Ectodermal cell (in vitro differentiated cells): ENCODE measurements around the gene KIFC3.
"Not testable (repeated sequence)": the region's sequence is repeated elsewhere in the genome, so short reads cannot be mapped to it uniquely, and the experiment has no call there.

Experiments used
- H3K27ac ChIP-seq: 2 replicates; pipeline ENCODE4 v1.7.0; 2013; ENCODE audit warnings: mild to moderate bottlenecking, low read depth, low read length; ENCODE audit not compliant: insufficient read depth, poor library complexity, severe bottlenecking
- H3K27me3 ChIP-seq: 2 replicates; pipeline ENCODE4 v1.7.0; 2013; ENCODE audit warnings: mild to moderate bottlenecking, low read length; ENCODE audit not compliant: insufficient read depth, control insufficient read depth, poor library complexity, severe bottlenecking
- H3K36me3 ChIP-seq: one replicate; pipeline ENCODE4 v1.7.0; 2013; ENCODE audit warnings: low read length; ENCODE audit not compliant: control insufficient read depth, insufficient read depth
- H3K4me1 ChIP-seq: one replicate; pipeline ENCODE4 v1.7.0; 2013; ENCODE audit warnings: low read length; ENCODE audit not compliant: control insufficient read depth, insufficient read depth
- H3K4me3 ChIP-seq: 2 replicates; pipeline ENCODE4 v1.7.0; 2013; ENCODE audit warnings: low read depth, low read length, control low read depth; ENCODE audit not compliant: insufficient read depth
- H3K9me3 ChIP-seq: 2 replicates; pipeline ENCODE4 v1.7.0; 2013; ENCODE audit warnings: mild to moderate bottlenecking, low read length, moderate library complexity; ENCODE audit not compliant: control insufficient read depth
- WGBS, 2 experiments: methylation state at CpG; one replicate each; pipeline ENCODE4 v1.1.7; 2013; ENCODE audit warnings: missing lambda C conversion rate in 2 of 2; 5-methylcytosine and 5-hydroxymethylcytosine counted together

Gene KIFC3

DNA sequence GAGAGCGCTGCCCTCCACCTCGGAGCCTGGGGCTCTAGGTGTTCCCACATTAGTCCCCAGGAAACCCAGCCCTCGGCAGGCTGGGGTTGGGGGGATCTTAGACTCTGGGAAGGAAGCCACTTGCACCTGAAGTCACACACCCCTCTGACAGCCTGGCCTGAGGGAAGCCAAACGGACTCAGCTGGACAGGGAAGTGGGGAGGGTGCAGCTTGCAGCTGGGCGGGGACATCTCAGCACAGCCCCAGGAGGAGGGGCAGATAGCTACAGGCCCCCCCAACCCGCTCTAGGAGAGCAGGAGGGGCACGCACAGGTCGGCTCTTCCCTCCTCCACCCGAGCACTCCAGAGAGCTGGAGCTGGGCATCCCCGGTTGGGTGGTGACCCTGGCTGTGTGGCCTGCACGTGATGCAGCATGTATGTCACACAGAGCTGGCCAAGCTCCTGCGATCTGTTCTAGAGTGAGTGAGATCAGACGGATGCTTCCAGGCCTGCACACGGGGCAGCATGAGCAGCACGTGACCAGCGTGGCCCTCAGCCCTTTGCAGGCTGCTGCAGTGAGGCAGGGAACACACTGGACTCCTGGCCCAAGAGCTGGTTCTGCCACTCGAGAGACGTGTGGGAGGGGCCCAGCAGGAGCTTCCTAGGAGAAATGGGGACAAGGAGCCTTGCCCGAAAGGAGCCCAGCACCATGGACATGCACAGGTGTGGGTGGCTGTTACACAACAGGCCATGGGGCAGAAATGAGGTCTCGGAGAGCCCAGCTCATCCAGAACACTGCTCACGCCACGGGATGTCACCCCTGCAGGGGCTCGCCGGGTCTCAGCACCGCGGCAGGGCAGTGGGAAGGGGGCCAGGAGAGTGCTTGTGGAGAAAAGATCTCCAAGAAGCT is 15.4 kb downstream of the KIFC3 start:
- no peak overlapping the region for H3K4me3 ChIP-seq
- no peaks in the 10 kb centered on the region for H3K9me3 ChIP-seq
- H3K27me3 ChIP-seq: no peaks in the 10 kb centered on the region
- no peaks in the 10 kb centered on the region for H3K4me1 ChIP-seq
- WGBS, 2 experiments: 85 to 86% methylated on average over 26 of the region's 26 CpGs
- H3K27ac ChIP-seq: no peak overlapping the region
- no peaks in the 10 kb centered on the region for H3K36me3 ChIP-seq

GRCh38 chr16:57785924-57786323 is 16.4 kb downstream of the KIFC3 start:
- no peaks in the 10 kb centered on the region for H3K4me1 ChIP-seq
- no peak overlapping the region for H3K4me3 ChIP-seq
- 87 to 92% methylated on average over 8 of the region's 8 CpGs for WGBS, 2 experiments
- H3K27ac ChIP-seq: no peak overlapping the region
- no peaks in the 10 kb centered on the region for H3K27me3 ChIP-seq
- H3K36me3 ChIP-seq: no peaks in the 10 kb centered on the region
- no peaks in the 10 kb centered on the region for H3K9me3 ChIP-seq

GRCh38 chr16:57785385-57785784 is 16.9 kb downstream of the KIFC3 start:
- Histone ChIP-seq H3K27me3 (no peaks in the 10 kb centered on the region), H3K4me3 (no peak overlapping the region), H3K36me3 (no peaks in the 10 kb centered on the region), H3K27ac (no peak overlapping the region), H3K9me3 (no peaks in the 10 kb centered on the region), H3K4me1 (no peaks in the 10 kb centered on the region)
- 92 to 96% methylated on average over 10 of the region's 10 CpGs for WGBS, 2 experiments

DNA sequence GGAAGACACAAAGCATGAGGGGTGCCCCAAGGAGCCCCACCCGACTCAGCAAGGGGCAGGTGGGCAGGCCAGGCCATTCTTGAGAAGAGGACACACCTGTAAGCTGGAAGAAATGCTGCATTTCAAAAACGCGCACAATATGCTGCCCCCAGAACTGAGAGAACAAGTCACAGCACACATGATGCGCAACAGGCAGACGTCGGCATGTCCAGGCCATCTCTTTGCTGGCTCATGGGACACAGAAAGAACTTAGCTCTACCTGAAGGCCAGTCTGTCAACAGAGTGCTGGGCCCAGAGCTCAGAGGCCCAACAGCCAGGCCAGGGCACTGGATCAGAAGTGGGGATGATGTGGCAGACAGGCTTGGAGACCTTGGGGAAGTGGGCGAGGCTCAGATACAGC is 18.0 kb downstream of the KIFC3 start:
- no peaks in the 10 kb centered on the region for H3K27me3 ChIP-seq
- H3K36me3 ChIP-seq: no peaks in the 10 kb centered on the region
- H3K27ac ChIP-seq: no peak overlapping the region
- no peak overlapping the region for H3K4me3 ChIP-seq
- H3K9me3 ChIP-seq: no peaks in the 10 kb centered on the region
- H3K4me1 ChIP-seq: no peaks in the 10 kb centered on the region
- 93% methylated on average over 7 of the region's 7 CpGs for WGBS, 2 experiments

DNA sequence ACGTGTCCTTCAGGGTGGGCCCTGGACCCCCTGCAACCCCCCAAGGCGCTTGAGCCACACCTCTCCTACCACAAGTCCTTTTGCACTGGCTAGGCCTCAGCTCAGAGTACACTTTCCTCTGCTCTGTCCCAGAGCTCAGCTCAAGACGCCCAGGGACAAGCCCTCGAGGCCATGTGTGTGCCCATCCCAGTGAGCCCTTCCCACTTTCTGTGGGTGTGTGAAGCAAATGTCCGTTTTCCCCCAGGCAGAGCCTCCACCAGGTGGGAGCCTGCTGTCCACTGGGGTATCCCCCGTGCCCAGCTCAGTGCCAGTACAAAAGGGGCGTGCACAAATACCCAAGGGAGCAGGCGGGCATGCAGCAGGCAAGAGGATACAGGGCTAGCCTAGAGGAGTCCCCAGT is 18.4 kb downstream of the KIFC3 start:
- H3K4me1 ChIP-seq: no peaks in the 10 kb centered on the region
- WGBS, 2 experiments: 92 to 94% methylated on average over 8 of the region's 8 CpGs
- no peaks in the 10 kb centered on the region for H3K36me3 ChIP-seq
- H3K27me3 ChIP-seq: no peaks in the 10 kb centered on the region
- no peak overlapping the region for H3K27ac ChIP-seq
- no peak overlapping the region for H3K4me3 ChIP-seq
- H3K9me3 ChIP-seq: no peaks in the 10 kb centered on the region

GRCh38 chr16:57783116-57783515 is 19.2 kb downstream of the KIFC3 start:
- Histone ChIP-seq H3K4me3 (no peak overlapping the region), H3K36me3 (no peaks in the 10 kb centered on the region), H3K27me3 (no peaks in the 10 kb centered on the region), H3K9me3 (no peaks in the 10 kb centered on the region), H3K27ac (no peak overlapping the region), H3K4me1 (no peaks in the 10 kb centered on the region)
- 89 to 99% methylated on average over 1 to 4 of the region's 4 CpGs for WGBS, 2 experiments

- H3K4me3 ChIP-seq, H3K27ac ChIP-seq, H3K9me3 ChIP-seq, H3K27me3 ChIP-seq, H3K4me1 ChIP-seq, H3K36me3 ChIP-seq: not testable (repeated sequence)
- WGBS, 2 experiments: 82 to 83% methylated on average over 11 of the region's 11 CpGs
Observed at GRCh38 chr16:57782607-57783055, 19.7 kb downstream of the KIFC3 start.

DNA sequence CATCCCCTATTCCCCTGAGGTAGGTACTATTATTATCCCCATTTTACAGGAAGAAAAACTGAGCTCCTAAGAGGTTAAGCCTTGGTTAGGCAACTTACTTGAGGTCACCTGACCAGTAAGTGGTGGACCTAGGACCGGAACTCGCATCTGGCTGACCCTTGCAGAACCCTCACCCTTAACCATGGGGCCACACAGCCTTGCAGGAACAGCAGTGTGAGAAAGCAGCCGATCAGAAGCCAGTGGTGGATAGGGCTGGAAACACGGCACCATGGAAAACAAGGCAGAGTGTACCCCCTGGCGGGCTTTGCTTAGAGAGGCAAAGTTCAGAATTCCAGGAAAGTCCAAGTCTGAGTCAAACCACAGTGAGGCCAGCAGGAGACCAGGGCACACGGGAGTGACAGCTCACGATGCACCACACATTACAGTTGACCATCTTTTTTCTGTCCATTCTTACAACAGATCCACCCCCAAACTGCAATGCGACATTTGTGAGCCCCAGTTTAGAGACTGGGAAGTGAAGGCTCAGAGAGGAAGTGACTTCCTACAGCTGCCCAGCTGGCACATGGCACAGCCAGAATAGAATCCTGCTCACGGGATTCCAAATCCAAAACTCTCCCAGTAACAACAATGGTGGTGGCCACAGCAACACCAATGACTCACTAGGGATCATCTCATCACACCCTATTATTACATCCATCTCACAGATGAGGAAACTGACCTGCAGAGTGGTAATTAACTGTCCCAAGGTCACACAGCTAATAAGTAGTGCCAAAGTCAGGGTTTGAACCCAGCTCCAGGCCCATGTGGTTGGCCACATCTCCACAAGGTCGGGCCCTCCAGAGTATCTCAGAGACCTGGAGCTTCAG is 20.3 kb downstream of the KIFC3 start:
- Histone ChIP-seq H3K4me3 (no peak overlapping the region), H3K27me3 (no peaks in the 10 kb centered on the region), H3K4me1 (no peaks in the 10 kb centered on the region), H3K36me3 (no peaks in the 10 kb centered on the region), H3K9me3 (no peaks in the 10 kb centered on the region), H3K27ac (no peak overlapping the region)
- 89 to 91% methylated on average over 10 of the region's 10 CpGs for WGBS, 2 experiments

GRCh38 chr16:57781349-57781740 is 20.9 kb downstream of the KIFC3 start:
- Histone ChIP-seq H3K27ac (no peak overlapping the region), H3K36me3 (no peaks in the 10 kb centered on the region), H3K4me3 (no peak overlapping the region), H3K27me3 (no peaks in the 10 kb centered on the region), H3K4me1 (no peaks in the 10 kb centered on the region), H3K9me3 (no peaks in the 10 kb centered on the region)
- WGBS, 2 experiments: 95% methylated on average over 1 of the region's 1 CpG; no CpG with 5 or more reads in 1 of the 2 experiments

GRCh38 chr16:57779836-57780235 is 22.5 kb downstream of the KIFC3 start:
- H3K27ac ChIP-seq, H3K27me3 ChIP-seq, H3K9me3 ChIP-seq, H3K4me3 ChIP-seq, H3K36me3 ChIP-seq, H3K4me1 ChIP-seq: not testable (repeated sequence)
- WGBS, 2 experiments: 88 to 90% methylated on average over 5 of the region's 5 CpGs
